ENCODE results near the gene GAB1. TPM values are rescaled to one million over a fixed set of nuclear protein-coding genes. Genes with fewer than 3 reads are reported as not detected.
A peak's percentile ranks its signal among the peaks of the same experiment; 100 is the strongest.

GAB1 gene
- total and polyA plus RNA-seq, 2 of the 13 experiments (the other 11 are each of a cell fraction or from before 2014, with no cell fraction given): 8.7 to 14.7 TPM

DNA sequence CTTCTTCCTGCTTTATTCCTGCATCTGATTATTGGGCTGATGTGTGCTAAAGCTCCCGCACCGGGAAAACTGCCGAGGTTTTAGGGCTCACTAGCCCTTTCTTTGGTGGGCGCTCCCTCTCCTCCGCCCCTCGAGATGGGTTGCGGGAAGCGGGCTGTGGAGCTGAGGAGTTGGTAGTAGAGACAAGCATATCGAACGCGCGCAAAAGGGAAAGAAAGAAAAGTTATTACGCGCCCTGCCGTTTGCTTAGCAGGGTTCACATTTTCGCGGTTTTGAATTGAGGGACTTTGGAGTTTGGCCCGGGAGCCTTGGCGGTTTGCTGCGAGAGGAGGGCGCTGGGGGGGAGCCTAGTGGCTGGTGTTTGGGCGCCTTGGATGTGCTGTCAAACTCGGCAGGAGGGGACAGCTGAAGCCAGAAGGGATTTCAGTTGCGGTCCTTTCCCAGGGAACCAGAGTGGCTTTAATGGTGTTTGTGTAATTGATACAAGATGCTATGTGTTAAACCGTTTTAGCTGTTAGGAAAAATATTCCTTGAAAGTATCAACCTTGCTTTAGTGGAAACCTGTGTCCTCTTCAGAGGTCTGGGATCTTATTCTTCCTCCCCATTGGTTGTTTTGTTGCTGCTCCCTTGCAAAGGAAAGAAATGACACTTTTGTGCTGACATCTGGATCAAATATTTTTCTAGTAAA lies 1.1 kb downstream of the GAB1 start (continued):
- TF ChIP-seq, protein P1, sequence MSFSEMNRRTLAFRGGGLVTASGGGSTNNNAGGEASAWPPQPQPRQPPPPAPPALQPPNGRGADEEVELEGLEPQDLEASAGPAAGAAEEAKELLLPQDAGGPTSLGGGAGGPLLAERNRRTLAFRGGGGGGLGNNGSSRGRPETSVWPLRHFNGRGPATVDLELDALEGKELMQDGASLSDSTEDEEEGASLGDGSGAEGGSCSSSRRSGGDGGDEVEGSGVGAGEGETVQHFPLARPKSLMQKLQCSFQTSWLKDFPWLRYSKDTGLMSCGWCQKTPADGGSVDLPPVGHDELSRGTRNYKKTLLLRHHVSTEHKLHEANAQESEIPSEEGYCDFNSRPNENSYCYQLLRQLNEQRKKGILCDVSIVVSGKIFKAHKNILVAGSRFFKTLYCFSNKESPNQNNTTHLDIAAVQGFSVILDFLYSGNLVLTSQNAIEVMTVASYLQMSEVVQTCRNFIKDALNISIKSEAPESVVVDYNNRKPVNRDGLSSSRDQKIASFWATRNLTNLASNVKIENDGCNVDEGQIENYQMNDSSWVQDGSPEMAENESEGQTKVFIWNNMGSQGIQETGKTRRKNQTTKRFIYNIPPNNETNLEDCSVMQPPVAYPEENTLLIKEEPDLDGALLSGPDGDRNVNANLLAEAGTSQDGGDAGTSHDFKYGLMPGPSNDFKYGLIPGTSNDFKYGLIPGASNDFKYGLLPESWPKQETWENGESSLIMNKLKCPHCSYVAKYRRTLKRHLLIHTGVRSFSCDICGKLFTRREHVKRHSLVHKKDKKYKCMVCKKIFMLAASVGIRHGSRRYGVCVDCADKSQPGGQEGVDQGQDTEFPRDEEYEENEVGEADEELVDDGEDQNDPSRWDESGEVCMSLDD (CRISPR knock-in tag; IDR thresholded peaks at IDR 0.05; ENCODE audit: borderline replicate concordance): peak; percentile 35; the same call in 1 of the 2 replicates
- TF ChIP-seq KLF11 (CRISPR knock-in tag; IDR thresholded peaks at IDR 0.05) (no peak), ZBTB7B (CRISPR knock-in tag; IDR thresholded peaks at IDR 0.05) (peak; percentile 13; the same call in 1 of the 2 replicates), SKI (IDR thresholded peaks at IDR 0.05; ENCODE audit: partially characterized antibody) (no peak), ZNF572 (CRISPR knock-in tag; IDR thresholded peaks at IDR 0.05) (no peak), ARID2 (CRISPR knock-in tag; IDR thresholded peaks at IDR 0.05; ENCODE audit: borderline replicate concordance) (no peak), HOXD1 (CRISPR knock-in tag; IDR thresholded peaks at IDR 0.05) (no peak), CENPT (CRISPR knock-in tag; IDR thresholded peaks at IDR 0.05; ENCODE audit: low read depth) (no peak), SIN3A (IDR thresholded peaks at IDR 0.05; ENCODE audit: borderline replicate concordance, low read depth, low read length) (peak; percentile 44; the same call in 1 of the 2 replicates), SAFB2 (CRISPR knock-in tag; IDR thresholded peaks at IDR 0.05; ENCODE audit: borderline replicate concordance, low read depth) (no peak)
- TF ChIP-seq, protein P2, sequence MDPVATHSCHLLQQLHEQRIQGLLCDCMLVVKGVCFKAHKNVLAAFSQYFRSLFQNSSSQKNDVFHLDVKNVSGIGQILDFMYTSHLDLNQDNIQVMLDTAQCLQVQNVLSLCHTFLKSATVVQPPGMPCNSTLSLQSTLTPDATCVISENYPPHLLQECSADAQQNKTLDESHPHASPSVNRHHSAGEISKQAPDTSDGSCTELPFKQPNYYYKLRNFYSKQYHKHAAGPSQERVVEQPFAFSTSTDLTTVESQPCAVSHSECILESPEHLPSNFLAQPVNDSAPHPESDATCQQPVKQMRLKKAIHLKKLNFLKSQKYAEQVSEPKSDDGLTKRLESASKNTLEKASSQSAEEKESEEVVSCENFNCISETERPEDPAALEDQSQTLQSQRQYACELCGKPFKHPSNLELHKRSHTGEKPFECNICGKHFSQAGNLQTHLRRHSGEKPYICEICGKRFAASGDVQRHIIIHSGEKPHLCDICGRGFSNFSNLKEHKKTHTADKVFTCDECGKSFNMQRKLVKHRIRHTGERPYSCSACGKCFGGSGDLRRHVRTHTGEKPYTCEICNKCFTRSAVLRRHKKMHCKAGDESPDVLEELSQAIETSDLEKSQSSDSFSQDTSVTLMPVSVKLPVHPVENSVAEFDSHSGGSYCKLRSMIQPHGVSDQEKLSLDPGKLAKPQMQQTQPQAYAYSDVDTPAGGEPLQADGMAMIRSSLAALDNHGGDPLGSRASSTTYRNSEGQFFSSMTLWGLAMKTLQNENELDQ (CRISPR knock-in tag; IDR thresholded peaks at IDR 0.05; ENCODE audit: borderline replicate concordance): no peak
- TF ChIP-seq, protein P3, sequence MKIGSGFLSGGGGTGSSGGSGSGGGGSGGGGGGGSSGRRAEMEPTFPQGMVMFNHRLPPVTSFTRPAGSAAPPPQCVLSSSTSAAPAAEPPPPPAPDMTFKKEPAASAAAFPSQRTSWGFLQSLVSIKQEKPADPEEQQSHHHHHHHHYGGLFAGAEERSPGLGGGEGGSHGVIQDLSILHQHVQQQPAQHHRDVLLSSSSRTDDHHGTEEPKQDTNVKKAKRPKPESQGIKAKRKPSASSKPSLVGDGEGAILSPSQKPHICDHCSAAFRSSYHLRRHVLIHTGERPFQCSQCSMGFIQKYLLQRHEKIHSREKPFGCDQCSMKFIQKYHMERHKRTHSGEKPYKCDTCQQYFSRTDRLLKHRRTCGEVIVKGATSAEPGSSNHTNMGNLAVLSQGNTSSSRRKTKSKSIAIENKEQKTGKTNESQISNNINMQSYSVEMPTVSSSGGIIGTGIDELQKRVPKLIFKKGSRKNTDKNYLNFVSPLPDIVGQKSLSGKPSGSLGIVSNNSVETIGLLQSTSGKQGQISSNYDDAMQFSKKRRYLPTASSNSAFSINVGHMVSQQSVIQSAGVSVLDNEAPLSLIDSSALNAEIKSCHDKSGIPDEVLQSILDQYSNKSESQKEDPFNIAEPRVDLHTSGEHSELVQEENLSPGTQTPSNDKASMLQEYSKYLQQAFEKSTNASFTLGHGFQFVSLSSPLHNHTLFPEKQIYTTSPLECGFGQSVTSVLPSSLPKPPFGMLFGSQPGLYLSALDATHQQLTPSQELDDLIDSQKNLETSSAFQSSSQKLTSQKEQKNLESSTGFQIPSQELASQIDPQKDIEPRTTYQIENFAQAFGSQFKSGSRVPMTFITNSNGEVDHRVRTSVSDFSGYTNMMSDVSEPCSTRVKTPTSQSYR (CRISPR knock-in tag; IDR thresholded peaks at IDR 0.05; ENCODE audit: borderline replicate concordance): no peak
- TF ChIP-seq, protein P4, sequence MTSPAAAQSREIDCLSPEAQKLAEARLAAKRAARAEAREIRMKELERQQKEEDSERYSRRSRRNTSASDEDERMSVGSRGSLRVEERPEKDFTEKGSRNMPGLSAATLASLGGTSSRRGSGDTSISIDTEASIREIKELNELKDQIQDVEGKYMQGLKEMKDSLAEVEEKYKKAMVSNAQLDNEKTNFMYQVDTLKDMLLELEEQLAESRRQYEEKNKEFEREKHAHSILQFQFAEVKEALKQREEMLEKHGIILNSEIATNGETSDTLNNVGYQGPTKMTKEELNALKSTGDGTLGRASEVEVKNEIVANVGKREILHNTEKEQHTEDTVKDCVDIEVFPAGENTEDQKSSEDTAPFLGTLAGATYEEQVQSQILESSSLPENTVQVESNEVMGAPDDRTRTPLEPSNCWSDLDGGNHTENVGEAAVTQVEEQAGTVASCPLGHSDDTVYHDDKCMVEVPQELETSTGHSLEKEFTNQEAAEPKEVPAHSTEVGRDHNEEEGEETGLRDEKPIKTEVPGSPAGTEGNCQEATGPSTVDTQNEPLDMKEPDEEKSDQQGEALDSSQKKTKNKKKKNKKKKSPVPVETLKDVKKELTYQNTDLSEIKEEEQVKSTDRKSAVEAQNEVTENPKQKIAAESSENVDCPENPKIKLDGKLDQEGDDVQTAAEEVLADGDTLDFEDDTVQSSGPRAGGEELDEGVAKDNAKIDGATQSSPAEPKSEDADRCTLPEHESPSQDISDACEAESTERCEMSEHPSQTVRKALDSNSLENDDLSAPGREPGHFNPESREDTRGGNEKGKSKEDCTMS (CRISPR knock-in tag; conservative IDR thresholded peaks at IDR 0.05): no peak
- TF ChIP-seq, protein P5, sequence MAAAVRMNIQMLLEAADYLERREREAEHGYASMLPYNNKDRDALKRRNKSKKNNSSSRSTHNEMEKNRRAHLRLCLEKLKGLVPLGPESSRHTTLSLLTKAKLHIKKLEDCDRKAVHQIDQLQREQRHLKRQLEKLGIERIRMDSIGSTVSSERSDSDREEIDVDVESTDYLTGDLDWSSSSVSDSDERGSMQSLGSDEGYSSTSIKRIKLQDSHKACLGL (CRISPR knock-in tag; IDR thresholded peaks at IDR 0.05): no peak
- TF ChIP-seq, protein P6, sequence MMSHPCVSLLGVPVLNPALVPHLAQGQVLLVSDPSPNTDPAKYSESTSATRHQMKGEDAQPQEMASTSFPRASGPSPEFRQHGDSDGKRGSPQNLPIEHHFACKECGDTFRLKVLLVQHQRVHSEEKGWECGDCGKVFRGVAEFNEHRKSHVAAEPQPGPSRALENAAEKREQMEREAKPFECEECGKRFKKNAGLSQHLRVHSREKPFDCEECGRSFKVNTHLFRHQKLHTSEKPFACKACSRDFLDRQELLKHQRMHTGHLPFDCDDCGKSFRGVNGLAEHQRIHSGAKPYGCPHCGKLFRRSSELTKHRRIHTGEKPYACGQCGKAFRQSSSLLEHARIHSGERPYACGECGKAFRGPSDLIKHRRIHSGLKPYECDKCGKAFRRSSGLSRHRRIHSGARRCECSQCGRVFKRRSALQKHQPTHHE (CRISPR knock-in tag; IDR thresholded peaks at IDR 0.05; ENCODE audit: borderline replicate concordance): no peak; the same call in 1 of the 2 replicates
